ENCODE measurements around the gene RAN.

The RAN gene

DNA sequence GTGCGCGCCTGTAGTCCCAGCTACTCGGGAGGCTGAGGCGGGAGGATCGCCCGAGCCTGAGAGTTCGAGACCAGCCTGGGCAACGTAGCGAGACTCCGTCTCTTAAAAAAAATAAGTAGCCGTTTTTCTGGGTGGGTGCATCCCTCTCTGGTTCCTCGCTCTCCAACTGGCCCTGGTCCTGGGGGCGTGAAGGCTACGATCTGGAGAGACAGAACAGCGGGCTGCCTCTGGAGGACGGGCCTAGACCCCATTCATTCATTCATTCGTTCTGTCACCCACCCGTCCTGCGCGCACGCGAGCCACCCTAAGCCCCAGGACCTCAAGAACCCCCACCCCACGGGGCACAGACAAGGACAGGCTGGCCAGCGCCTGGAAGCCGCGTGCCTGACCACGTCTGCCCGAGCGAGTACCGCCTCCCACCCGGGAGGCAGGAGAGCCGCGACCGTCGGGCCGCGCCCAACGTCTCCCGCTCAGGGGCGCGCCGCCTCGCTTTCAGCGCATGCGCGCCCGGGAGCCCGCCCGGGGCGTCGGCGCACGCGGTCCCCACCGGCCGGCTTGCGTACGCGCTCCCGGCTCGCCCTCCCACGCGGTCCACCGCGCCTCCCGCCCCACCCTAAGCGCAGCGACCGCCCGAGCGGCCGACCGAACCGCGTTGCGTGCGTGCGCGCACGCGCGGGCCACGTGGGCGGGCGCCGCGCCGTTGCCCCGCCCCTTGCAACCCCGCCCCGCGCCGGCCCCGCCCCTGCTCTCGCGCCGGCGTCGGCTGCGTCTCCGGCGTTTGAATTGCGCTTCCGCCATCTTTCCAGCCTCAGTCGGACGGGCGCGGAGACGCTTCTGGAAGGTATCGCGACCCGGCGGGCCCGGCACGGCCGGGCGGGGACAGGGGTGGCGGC is at the start of gene RAN:
TSS of gene RAN (plus strand) at position 781 of the 893 bp plus-strand sequence. CDS start 528 bp downstream, outside the sequence.
- peaks cover 42% of the 10 kb centered on the region for H3K36me3 Mint-ChIP-seq
- peak; percentile 89 for ATAC-seq

DNA sequence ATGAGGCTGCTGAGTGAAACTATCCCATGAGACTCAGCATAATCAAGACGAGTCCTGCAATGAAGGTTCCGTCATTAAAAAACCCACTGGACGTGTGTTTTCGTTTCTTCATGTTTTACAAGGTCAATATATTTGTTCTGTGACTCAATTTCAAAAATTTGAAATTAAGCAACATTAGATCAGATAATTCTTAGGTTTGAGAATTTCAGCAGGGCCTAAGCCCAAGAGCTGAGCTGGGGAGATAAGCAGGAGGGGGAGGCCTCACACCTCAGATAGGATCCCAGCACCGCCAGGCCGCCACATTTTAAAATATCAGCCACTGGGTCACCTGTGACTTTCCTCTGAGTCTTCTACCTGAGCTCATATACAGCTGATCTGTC is 46.1 kb upstream of the RAN start:
- Mint-ChIP-seq H3K36me3 (peaks cover 16% of the 10 kb centered on the region), H3K27ac (no peak overlapping the region), H3K9me3 (no peaks in the 10 kb centered on the region), H3K4me1 (peaks cover 23% of the 10 kb centered on the region), H3K27me3 (no peaks in the 10 kb centered on the region), H3K4me3 (no peak overlapping the region)
- ATAC-seq, result no peak

More for the DNA sequence above, at the start of gene RAN:
- H3K4me3 Mint-ChIP-seq, result peak within 1 kb of the TSS; percentile 92
- peaks cover 51% of the 10 kb centered on the region for H3K4me1 Mint-ChIP-seq
- no peaks in the 10 kb centered on the region for H3K27me3 Mint-ChIP-seq
- peak within 1 kb of the TSS; percentile 94 for H3K27ac Mint-ChIP-seq
- H3K9me3 Mint-ChIP-seq, result no peaks in the 10 kb centered on the region

DNA sequence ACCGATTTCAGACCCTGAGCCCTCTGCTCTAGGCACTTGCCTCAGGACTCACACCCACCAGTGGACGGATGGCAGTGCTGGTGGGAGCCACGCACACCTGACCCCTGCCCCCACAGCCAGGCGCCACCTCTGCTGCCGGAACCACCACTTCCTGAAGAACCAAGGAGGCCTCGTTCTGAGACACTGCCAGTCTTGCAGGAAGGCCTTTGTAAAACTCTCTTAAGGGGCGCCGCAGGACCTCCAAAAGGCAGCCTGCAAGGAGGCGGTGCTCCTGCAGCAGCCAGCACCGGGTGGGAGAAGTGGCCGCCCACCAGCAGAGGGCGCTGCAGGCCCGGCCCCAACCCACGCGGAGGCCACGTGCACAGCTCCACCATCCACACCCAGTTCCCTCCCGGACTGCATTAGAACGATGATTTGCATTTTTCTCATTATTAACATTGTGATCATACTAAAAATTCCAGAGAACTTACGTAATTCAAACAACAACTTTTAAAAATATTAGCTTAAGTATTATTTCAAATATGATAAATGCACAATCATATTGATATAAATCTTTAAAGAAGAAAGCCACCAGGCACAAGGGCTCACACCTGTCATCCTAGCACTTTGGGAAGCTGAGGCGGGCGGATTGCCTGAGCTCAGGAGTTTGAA is 45.6 kb upstream of the RAN start:
- no peaks in the 10 kb centered on the region for H3K27me3 Mint-ChIP-seq
- no peaks in the 10 kb centered on the region for H3K9me3 Mint-ChIP-seq
- peaks cover 11% of the 10 kb centered on the region for H3K36me3 Mint-ChIP-seq
- H3K4me3 Mint-ChIP-seq, result no peak overlapping the region
- no peak overlapping the region for H3K27ac Mint-ChIP-seq
- peak; percentile 57 for ATAC-seq
- H3K4me1 Mint-ChIP-seq, result peaks cover 24% of the 10 kb centered on the region

DNA sequence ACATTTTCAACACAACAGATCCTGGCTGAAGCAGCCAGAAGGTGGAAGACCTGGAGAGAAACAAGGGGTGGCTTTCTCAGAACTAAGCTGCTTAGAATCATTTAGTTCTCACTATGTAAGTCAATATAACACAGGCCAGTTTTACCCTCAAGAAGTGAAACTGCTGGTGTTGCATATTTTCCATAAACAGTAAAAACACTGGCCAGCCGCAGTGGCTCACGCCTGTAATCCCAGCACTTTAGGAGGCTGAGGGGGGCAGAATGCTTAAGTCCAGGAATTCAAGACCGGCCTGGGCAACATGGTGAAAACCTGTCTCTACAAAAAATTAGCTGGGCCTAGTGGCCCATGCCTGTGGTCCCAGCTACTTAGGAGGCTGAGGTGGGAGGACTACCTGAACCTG is 44.4 kb upstream of the RAN start:
- H3K27me3 Mint-ChIP-seq, result no peaks in the 10 kb centered on the region
- H3K27ac Mint-ChIP-seq, result no peak overlapping the region
- peaks cover 9% of the 10 kb centered on the region for H3K36me3 Mint-ChIP-seq
- H3K9me3 Mint-ChIP-seq, result no peaks in the 10 kb centered on the region
- ATAC-seq, result no peak
- H3K4me1 Mint-ChIP-seq, result peaks cover 24% of the 10 kb centered on the region
- no peak overlapping the region for H3K4me3 Mint-ChIP-seq

DNA sequence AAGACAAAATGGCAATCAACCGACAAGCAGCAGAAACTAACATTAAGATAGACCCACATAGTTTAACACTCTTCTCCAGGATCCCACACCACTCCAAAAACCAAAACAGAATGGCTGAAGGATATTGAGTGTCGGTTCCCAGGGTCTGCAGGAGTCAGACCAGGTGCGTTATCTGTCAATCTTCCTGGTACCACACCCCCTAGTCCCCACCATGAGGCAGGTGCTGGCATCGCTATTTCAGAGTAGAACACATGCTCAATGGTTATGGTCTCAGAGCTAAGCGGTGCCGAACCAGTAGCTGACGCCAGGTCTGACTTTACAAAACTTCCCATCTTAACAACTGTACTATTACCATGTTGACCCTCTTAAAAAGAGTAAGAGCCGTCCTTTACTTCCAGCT is 43.0 kb upstream of the RAN start:
- Mint-ChIP-seq H3K4me3 (no peak overlapping the region), H3K27ac (no peak overlapping the region), H3K36me3 (peaks cover 6% of the 10 kb centered on the region), H3K9me3 (no peaks in the 10 kb centered on the region), H3K4me1 (peaks cover 31% of the 10 kb centered on the region), H3K27me3 (no peaks in the 10 kb centered on the region)
- ATAC-seq, result no peak

DNA sequence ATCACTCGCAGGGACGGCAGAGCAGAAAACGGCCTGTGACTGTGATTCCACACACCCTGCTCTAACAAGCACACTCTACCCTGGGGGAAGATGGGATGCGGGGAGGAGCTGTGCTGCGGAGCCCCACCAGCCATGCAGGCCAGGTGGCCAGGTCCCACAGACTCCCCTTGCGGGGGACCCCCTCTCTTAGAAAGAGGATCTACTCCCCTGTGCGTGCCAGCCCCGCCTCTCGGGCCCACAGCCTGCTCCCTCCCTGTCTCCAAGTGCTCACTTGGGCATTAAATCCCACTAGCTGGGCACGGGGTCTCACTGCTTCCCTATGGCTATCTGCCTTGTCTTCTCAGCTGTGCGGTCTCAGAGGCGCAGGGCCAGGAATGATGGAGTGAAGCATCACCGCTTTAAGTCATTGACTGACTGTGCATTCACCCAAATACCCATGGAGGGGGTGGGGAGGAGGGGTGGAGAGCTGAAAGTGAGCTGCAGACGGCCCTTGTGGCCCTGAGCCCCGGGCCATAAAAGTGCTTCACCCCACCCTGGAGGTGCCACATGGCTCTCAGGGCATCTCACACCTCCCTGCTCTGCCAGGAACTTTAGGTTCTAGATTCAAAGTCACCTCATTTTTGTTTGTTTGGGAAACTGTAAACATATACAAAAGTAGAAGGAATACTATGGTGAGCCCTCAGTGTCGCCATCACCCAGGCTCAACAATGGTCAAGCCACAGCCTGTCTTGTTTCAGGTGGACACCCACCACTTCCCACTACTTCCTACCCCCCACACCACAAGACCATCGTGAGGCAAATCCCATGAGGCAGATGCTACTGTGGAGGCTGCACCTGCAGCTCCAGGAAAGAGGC is 42.2 kb upstream of the RAN start:
- Mint-ChIP-seq H3K4me3 (no peak overlapping the region), H3K27me3 (no peaks in the 10 kb centered on the region), H3K9me3 (no peaks in the 10 kb centered on the region), H3K36me3 (peaks cover 6% of the 10 kb centered on the region), H3K27ac (no peak overlapping the region), H3K4me1 (peaks cover 31% of the 10 kb centered on the region)
- no peak for ATAC-seq

DNA sequence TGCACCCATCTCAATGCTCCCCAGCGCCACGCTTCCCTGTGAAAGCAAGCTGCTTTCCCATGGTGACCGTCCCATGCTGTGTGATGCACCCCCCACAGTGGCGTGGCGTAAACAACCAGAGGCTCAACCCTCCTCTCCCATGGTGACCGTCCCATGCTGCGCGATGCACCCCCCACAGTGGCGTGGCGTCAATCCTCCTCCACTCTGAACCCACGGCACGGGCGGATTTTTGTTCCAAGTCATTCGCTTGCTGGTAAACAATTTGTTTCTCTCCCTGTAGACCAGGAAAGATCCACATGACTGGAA is 41.7 kb upstream of the RAN start:
- peaks cover 31% of the 10 kb centered on the region for H3K4me1 Mint-ChIP-seq
- H3K4me3 Mint-ChIP-seq, result no peak overlapping the region
- peaks cover 6% of the 10 kb centered on the region for H3K36me3 Mint-ChIP-seq
- no peaks in the 10 kb centered on the region for H3K27me3 Mint-ChIP-seq
- no peak overlapping the region for H3K27ac Mint-ChIP-seq
- H3K9me3 Mint-ChIP-seq, result no peaks in the 10 kb centered on the region
- ATAC-seq, result no peak

DNA sequence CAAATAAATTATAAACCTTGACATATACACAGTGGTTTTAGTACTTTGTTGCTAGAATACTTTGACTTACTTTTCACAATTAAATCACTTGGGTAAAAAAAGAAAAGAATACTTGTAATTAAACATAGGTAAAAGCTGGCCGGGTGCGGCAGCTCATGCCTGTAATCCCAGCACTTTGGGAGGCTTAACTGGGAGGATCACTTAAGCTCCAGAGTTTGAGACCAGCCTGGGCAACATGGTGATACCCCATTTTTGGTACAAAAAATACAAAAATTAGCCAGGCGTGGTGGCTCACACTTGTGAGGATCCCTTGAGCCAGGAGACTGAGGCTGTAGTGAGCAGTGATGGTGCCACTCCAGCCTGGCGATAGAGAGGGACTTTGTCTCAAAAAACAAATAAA is 40.6 kb upstream of the RAN start:
- ATAC-seq, result no peak
- H3K4me3 Mint-ChIP-seq, result no peak overlapping the region
- H3K36me3 Mint-ChIP-seq, result peaks cover 6% of the 10 kb centered on the region
- H3K9me3 Mint-ChIP-seq, result no peaks in the 10 kb centered on the region
- no peak overlapping the region for H3K27ac Mint-ChIP-seq
- H3K4me1 Mint-ChIP-seq, result peaks cover 31% of the 10 kb centered on the region
- no peaks in the 10 kb centered on the region for H3K27me3 Mint-ChIP-seq

DNA sequence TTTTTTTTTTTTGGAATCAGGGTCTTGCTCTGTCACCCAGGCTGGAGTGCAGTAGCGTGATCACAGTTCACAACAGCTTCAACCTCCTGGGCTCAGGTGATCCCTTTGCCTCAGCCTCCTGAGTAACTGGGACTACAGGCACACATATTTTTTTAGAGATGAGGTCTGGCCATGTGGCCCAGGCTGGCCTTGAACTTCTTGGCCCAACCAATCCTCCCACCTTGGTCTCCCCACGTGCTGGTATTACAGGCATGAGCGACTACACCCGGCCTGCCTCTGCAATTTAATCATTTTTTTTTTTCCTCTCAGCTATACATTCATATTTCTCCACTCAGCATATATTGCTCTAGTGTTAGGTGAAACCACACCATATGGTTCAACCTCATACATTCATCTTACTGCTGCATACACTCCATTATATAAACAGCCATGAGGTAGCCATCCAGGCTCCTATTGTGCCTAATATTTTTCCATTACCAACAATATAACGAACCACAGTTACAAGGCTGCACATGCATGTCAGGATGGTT is 39.9 kb upstream of the RAN start:
- H3K4me1 Mint-ChIP-seq, result peaks cover 26% of the 10 kb centered on the region
- H3K4me3 Mint-ChIP-seq, result no peak overlapping the region
- no peaks in the 10 kb centered on the region for H3K9me3 Mint-ChIP-seq
- ATAC-seq, result no peak
- H3K27ac Mint-ChIP-seq, result no peak overlapping the region
- H3K36me3 Mint-ChIP-seq, result peaks cover 6% of the 10 kb centered on the region
- no peaks in the 10 kb centered on the region for H3K27me3 Mint-ChIP-seq

DNA sequence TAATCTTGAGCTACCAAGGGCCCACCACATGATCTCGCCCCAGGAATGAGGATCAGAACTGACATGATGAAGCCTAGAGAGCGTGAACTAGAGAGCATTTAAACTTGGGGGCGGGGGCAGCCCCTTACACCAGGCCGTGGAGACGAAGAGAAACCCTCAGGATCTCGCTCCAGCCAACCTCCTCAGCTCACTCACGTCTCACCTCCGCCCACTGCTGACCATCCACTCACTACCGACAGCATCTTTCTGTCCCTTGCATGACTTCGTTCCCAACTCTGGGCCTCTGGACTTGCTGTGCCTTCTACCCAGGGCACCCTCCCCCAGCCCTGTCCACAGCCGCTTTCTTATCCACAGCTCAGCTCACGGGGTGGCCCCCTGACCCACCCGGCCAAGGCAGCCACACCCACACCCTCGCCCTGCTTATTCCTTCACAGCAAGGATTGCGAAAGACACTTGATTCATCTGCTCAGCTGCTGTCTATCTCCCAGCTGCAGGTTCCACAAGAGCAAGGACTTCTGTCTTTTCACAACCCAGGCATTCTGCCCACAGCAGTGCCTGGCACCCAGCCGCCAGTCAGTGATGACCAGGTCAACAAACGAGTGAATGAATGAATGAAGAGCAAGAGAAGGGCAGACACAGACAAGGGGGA is 39.2 kb upstream of the RAN start:
- Mint-ChIP-seq H3K27ac (no peak overlapping the region), H3K4me1 (peaks cover 19% of the 10 kb centered on the region)
- no peak for ATAC-seq

DNA sequence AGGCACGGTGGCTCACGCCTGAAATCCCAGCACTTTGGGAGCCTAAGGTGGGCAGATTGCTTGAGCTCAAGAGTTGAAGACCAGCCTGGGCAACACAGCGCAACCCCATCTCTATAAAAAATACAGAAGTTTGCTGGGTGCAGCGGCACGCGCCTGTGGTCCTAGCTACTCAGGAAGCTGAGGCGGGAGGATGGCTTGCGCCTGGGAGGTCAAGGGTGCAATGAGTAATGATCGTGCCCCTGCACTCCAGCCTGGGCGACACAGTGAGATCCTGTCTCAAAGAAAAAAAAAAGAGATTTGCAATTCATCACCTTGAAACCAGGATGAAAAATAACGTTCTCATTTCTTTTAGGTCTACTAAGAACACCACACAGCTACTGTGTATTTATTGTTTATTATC is 36.9 kb upstream of the RAN start:
- Mint-ChIP-seq H3K9me3 (no peaks in the 10 kb centered on the region), H3K4me3 (no peak overlapping the region), H3K27me3 (no peaks in the 10 kb centered on the region), H3K36me3 (peaks cover 6% of the 10 kb centered on the region), H3K27ac (no peak overlapping the region), H3K4me1 (peaks cover 28% of the 10 kb centered on the region)
- ATAC-seq, result no peak

More for the DNA sequence above, 39.2 kb upstream of the RAN start:
- no peaks in the 10 kb centered on the region for H3K27me3 Mint-ChIP-seq
- no peak overlapping the region for H3K4me3 Mint-ChIP-seq
- H3K9me3 Mint-ChIP-seq, result no peaks in the 10 kb centered on the region
- peaks cover 6% of the 10 kb centered on the region for H3K36me3 Mint-ChIP-seq

DNA sequence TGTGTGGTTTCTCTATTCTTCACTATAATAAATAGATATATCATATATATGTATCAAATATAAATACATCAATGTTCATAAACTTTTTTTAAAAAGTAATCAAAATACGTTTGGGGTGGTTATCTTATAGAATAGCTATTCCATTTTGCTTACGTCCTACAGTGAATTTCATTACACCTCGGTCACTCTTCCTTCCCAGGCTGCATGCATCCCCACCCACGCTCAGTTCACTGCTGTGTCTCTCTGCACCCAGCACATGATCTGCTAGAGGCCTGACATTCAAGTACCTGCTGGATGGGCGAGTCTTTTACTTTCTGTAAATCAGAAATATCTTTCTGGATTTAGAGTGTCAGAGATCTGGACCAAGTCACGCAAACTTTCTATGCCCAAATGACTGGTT is 36.4 kb upstream of the RAN start:
- H3K4me1 Mint-ChIP-seq, result peaks cover 23% of the 10 kb centered on the region
- ATAC-seq, result no peak
- no peaks in the 10 kb centered on the region for H3K27me3 Mint-ChIP-seq
- H3K36me3 Mint-ChIP-seq, result peaks cover 6% of the 10 kb centered on the region
- no peak overlapping the region for H3K4me3 Mint-ChIP-seq
- no peaks in the 10 kb centered on the region for H3K9me3 Mint-ChIP-seq
- no peak overlapping the region for H3K27ac Mint-ChIP-seq

DNA sequence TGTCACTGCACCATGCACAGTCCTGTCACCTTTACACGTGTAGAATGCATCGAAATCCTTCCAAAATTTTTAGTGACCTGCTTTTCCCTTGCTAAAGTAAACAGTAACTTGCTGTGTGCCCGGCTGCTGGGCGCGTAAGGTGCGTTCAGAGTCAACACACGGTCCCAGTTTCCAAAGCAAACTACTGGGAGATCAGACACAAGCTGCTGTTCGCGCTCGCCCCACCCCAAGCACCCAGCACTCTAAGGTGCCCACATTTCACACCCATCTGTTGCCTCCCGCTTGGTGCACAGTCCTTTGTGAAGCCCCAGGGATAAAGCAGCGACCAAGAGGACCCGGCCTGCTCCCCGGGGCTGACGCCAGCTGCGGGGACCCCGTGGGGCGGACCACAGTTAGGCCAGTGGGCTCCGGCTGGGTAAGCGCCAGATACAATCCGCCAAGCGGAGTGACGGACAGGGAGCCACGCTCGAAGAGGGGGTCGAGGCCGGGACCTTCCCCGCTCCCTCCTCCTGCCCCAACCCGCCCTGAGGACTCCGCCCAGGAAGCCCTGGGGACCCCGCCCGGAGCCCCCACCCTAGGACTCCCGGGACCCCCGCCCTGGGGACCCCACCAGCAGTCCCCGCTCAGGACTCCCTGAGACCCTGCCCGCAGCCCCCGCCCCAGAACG is 33.4 kb upstream of the RAN start:
- Mint-ChIP-seq H3K36me3 (no peaks in the 10 kb centered on the region), H3K27me3 (no peaks in the 10 kb centered on the region), H3K4me3 (peak overlapping the region; percentile 62), H3K4me1 (peaks cover 13% of the 10 kb centered on the region), H3K9me3 (no peaks in the 10 kb centered on the region), H3K27ac (no peak overlapping the region)
- peak; percentile 9 for ATAC-seq

DNA sequence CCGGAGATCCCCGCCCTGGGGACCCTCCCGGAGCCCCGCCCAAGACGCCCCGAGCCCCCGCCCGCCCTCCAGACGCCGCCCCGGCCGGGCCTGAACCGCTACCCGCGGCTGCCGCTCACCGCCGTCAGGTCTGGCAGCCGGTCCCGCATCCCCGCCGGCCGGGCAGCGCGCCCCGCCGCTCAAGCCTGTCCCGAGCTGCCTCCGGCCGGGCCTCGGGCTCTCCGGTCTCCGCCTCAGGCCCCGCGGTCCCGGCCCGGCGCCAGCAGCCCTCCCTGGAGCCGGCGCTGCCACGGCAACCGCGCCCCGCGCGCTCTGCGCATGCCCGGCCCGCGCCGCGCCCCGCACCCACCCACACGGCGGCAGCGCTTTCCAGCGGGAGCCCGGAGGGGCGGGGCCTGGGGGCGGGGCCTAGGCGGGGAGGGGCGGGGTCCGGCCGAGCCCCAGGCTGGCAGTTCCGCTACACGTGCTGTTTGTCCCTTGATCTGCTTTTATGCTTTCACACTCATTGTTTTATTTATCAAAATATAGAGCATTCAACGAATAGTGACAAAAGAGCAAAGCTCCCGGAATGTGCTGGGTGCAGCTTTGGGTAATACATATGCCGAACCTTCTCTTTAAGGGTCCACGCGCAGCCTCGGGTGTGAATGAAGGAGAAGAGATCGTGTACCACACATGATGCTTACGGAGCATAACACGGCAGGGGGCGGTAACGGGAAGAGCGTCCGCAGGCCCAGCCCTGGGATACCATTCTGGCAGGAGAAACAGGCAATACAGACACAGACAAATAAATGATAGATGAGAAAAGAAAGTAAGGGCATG is 32.7 kb upstream of the RAN start, which contains the start of gene STX2:
TSS of gene STX2 (minus strand) at position 300 of the 819 bp plus-strand sequence. CDS start at position 149, 151 bp downstream.
- no peaks in the 10 kb centered on the region for H3K27me3 Mint-ChIP-seq
- H3K36me3 Mint-ChIP-seq, result no peaks in the 10 kb centered on the region
- H3K4me3 Mint-ChIP-seq, result peak within 1 kb of the TSS; percentile 73
- peak within 1 kb of the TSS; percentile 22 for H3K27ac Mint-ChIP-seq
- peak; percentile 94 for ATAC-seq
- no peaks in the 10 kb centered on the region for H3K9me3 Mint-ChIP-seq
- peaks cover 13% of the 10 kb centered on the region for H3K4me1 Mint-ChIP-seq
